B cell (primary cell): ENCODE measurements around the gene SLC7A9. TPM values are rescaled to one million over a fixed set of nuclear protein-coding genes. Genes with fewer than 3 reads are reported as not detected.

Experiments
- ATAC-seq: fragments of 200-7000 bp; cut with Tn5 transposase; one replicate; pipeline ENCODE4 v1.10.0; 2021; ENCODE audit warnings: low read depth, mild to moderate bottlenecking, moderate number of reproducible peaks, moderate library complexity
- CTCF ChIA-PET: fragments of 350-600 bp; sonication (Branson Sonifier 250); formaldehyde crosslinking; loops from one replicate; lab custom pipeline; 2021; ENCODE audit warnings: antibody characterized with exemption, inconsistent platforms; lab: Charles Lee
- POLR2A ChIA-PET: fragments of 350-600 bp; sonication (Branson Sonifier 250); formaldehyde crosslinking; loops from one replicate; lab custom pipeline; 2021; ENCODE audit warnings: antibody characterized with exemption; lab: Charles Lee
- DNase-seq: peaks from one replicate; pipeline ENCODE4 v3.0.0; 2013
- H2AFZ ChIP-seq: 2 replicates; pipeline ENCODE4 v1.6.1; 2012; ENCODE audit warnings: mild to moderate bottlenecking, low read depth, low read length; ENCODE audit not compliant: insufficient read depth, poor library complexity, severe bottlenecking
- H3K27ac ChIP-seq, 2 donors: 1 replicate in 1 of 2; 2 replicates in 1 of 2; pipeline ENCODE4 v1.5.1; 2012 to 2013; ENCODE audit warnings: low read length in 2 of 2, mild to moderate bottlenecking in 2 of 2, moderate library complexity in 1 of 2
- H3K27me3 ChIP-seq, 4 experiments: fragments of 200-600 bp in 1 of 4; sonication (generic) in 1 of 4; replicated peaks in 1 of 4; 1 replicate in 2 of 4; 2 replicates in 2 of 4; pipeline versions ENCODE4 v1.6.1 to v1.7.0; 2013 to 2016; ENCODE audit warnings: low read length in 3 of 4, mild to moderate bottlenecking in 2 of 4, mixed read lengths in 1 of 4, moderate library complexity in 1 of 4; ENCODE audit not compliant: insufficient read depth in 4 of 4, control insufficient read depth in 3 of 4; ENCODE audit errors: control extremely low read depth in 1 of 4
- H3K36me3 ChIP-seq, 2 experiments: replicated peaks in 1 of 2; 1 replicate in 1 of 2; 2 replicates in 1 of 2; pipeline versions ENCODE4 v1.6.1 to v1.7.1; 2013; ENCODE audit warnings: low read length in 1 of 2; ENCODE audit not compliant: insufficient read depth in 2 of 2, control insufficient read depth in 1 of 2; ENCODE audit errors: control extremely low read depth in 1 of 2, extremely low read depth in 1 of 2
- H3K4me1 ChIP-seq, 2 donors: fragments of 200-600 bp in 1 of 2; sonication (generic) in 1 of 2; 1 replicate in 1 of 2; 2 replicates in 1 of 2; pipeline versions ENCODE4 v1.5.1 to v1.6.1; 2013 to 2017; ENCODE audit warnings: low read length in 2 of 2; ENCODE audit not compliant: control insufficient read depth in 2 of 2, insufficient read depth in 2 of 2
- H3K4me2 ChIP-seq: replicated peaks from 2 replicates; pipeline ENCODE3; 2012; ENCODE audit warnings: mild to moderate bottlenecking, low read depth, low read length; ENCODE audit not compliant: poor library complexity, severe bottlenecking
- H3K4me3 ChIP-seq, 5 experiments: fragments of 200-600 bp in 1 of 5; sonication (generic) in 1 of 5; 1 replicate in 3 of 5; 2 replicates in 2 of 5; pipeline versions ENCODE4 v1.5.1 to v1.7.0; 2011 to 2016; ENCODE audit warnings: low read length in 4 of 5, mild to moderate bottlenecking in 4 of 5, low read depth in 2 of 5, control low read depth in 1 of 5, moderate library complexity in 1 of 5; ENCODE audit not compliant: insufficient read depth in 1 of 5; ENCODE audit errors: control extremely low read depth in 1 of 5, extremely low read depth in 1 of 5
- H3K79me2 ChIP-seq: fragments of 200-600 bp; sonication (generic); one replicate; pipeline ENCODE4 v1.6.0; 2016; ENCODE audit warnings: low read length; ENCODE audit not compliant: control insufficient read depth, insufficient read depth
- H3K9ac ChIP-seq: fragments of 200-600 bp; sonication (generic); 2 replicates; pipeline ENCODE4 v1.6.1; 2017; ENCODE audit warnings: mild to moderate bottlenecking, low read length, moderate library complexity
- H3K9me3 ChIP-seq, 3 donors: one replicate each; pipeline versions ENCODE4 v1.6.1 to v1.7.1; 2013; ENCODE audit warnings: low read length in 2 of 3; ENCODE audit not compliant: control insufficient read depth in 2 of 3, insufficient read depth in 1 of 3; ENCODE audit errors: control extremely low read depth in 1 of 3
- H4K20me1 ChIP-seq: 2 replicates; pipeline ENCODE4 v1.6.0; 2012; ENCODE audit warnings: mild to moderate bottlenecking, low read length; ENCODE audit not compliant: insufficient read depth, control insufficient read depth, poor library complexity, severe bottlenecking
- H3K27ac Mint-ChIP-seq: one replicate; pipeline ENCODE4 v1.8.0; 2021; ENCODE audit warnings: mixed read lengths
- H3K27me3 Mint-ChIP-seq: one replicate; pipeline ENCODE4 v1.8.0; 2021; ENCODE audit warnings: mixed read lengths
- H3K4me1 Mint-ChIP-seq: one replicate; pipeline ENCODE4 v1.8.0; 2021; ENCODE audit warnings: mixed read lengths
- H3K4me3 Mint-ChIP-seq: one replicate; pipeline ENCODE4 v1.8.0; 2021; ENCODE audit warnings: mixed read lengths
- H3K9me3 Mint-ChIP-seq: one replicate; pipeline ENCODE4 v1.8.0; 2022; ENCODE audit warnings: mixed read lengths; ENCODE audit not compliant: insufficient read depth
- CTCF ChIP-seq: fragments of 200-600 bp; IDR thresholded peaks from one replicate; pipeline ENCODE4 v1.8.0; 2022; ENCODE audit warnings: antibody characterized with exemption, mild to moderate bottlenecking
- EZH2 ChIP-seq: IDR thresholded peaks from 2 replicates; pipeline ENCODE4 v1.6.1; 2012; ENCODE audit warnings: borderline replicate concordance, low read depth, mild to moderate bottlenecking, moderate library complexity, low read length; ENCODE audit not compliant: insufficient read depth, poor library complexity, severe bottlenecking
- WGBS: methylation state at CpG from one replicate; pipeline ENCODE4 v1.1.5; 2013; ENCODE audit warnings: missing lambda C conversion rate; ENCODE audit not compliant: insufficient coverage; 5-methylcytosine and 5-hydroxymethylcytosine counted together
- intact Hi-C: fragments of 100-400 bp; cut with micrococcal nuclease; formaldehyde crosslinking; loops from one replicate; pipeline ENCODE4 v1.10.0; 2022
- polyA plus RNA-seq: library from polyadenylated mRNA; depleted of rRNA; stranded (reverse); fragments of >200 nt; gene quantifications from 2 replicates; pipeline ENCODE4 v1.2.3, GENCODE V29; 2012
- total RNA-seq, 2 donors: library from RNA; stranded (reverse); fragments of 120-200 nt in 1 of 2; gene quantifications; 1 replicate in 1 of 2; 2 replicates in 1 of 2; pipeline versions ENCODE4 v1.2.3 to v1.2.4, GENCODE V29; 2013 to 2022

The SLC7A9 gene
- total and polyA plus RNA-seq, 2 donors (not counting 1 experiment from before 2014, with no cell fraction given), result 0.19 to 0.62 TPM

DNA sequence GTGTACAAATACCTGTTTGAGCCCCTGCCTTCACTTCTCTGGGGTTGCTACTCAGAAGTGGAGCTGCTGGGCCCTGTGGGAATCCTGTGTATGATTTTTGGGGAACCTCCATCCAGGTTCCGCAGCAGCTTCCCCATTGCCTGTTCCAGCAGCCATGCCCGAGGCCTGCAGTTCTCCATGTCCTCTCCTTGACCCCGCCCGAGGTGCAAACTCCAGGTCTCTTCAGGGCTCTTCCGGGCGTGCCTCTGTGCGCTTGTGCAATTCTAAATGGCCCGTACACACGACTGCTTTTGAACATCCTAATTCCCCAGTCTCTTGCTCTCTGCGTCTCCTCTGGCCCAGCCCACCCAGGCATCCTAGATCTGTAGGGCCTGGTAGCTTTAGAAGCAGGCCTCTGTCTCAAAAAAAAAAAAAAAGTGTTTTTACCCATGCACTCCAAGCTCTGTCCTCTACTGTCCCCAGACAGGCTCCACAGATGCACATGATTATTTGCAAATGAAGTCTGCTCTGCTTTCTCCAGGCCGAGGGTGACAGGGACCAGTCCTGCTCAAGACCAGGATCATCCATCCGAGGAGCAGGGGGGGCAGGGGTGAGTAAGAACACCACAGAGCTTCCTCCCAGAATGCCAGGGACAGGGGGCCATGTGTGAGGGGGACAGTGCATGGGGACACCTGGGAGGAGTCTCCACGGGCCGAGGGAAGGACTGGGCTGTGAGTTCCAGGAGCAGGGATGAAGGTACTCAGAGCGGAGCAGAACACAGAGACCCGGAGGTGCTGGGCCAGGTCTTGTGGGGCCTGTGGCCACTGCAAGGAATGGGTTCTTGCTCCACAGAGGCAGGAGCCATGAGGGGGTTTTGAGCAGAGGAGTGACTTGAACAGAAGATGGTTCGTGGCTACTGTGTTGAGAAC lies 51.7 kb downstream of the SLC7A9 start:
- Mint-ChIP-seq H3K27ac (no peak overlapping the region), H3K4me1 (no peaks in the 10 kb centered on the region), H3K9me3 (no peaks in the 10 kb centered on the region), H3K27me3 (peaks cover 33% of the 10 kb centered on the region), H3K4me3 (no peak overlapping the region)
- intact Hi-C loops, result no loop called here
- Histone ChIP-seq H2AFZ (no peak overlapping the region), H3K9ac (no peak overlapping the region), H3K36me3 (no peaks in the 10 kb centered on the region), H3K27me3 (peaks cover 0 to 2% (median 0%) of the 10 kb centered on the region in 4 experiments), H3K4me3 (no peak overlapping the region), H3K4me1 (no peaks in the 10 kb centered on the region), H3K9me3 (no peaks in the 10 kb centered on the region), H3K4me2 (no peak overlapping the region), H3K27ac (no peak overlapping the region), H4K20me1 (no peaks in the 10 kb centered on the region), H3K79me2 (no peaks in the 10 kb centered on the region)
- CTCF ChIA-PET, result no interaction called here
- no peak for ATAC-seq
- POLR2A ChIA-PET, result no interaction called here
- 92% methylated on average over 17 of the region's 17 CpGs for WGBS
- TF ChIP-seq CTCF (no peak), EZH2 (no peak)
- no peak for DNase-seq

- no peaks in the 10 kb centered on the region for H3K9me3 Mint-ChIP-seq
- Histone ChIP-seq H4K20me1 (no peaks in the 10 kb centered on the region), H3K9me3 (no peaks in the 10 kb centered on the region), H2AFZ (no peak overlapping the region), H3K4me3 (no peak overlapping the region), H3K79me2 (no peaks in the 10 kb centered on the region), H3K27me3 (peaks cover 0 to 2% (median 0%) of the 10 kb centered on the region in 4 experiments), H3K4me1 (no peaks in the 10 kb centered on the region), H3K9ac (no peak overlapping the region), H3K4me2 (no peak overlapping the region), H3K36me3 (no peaks in the 10 kb centered on the region), H3K27ac (no peak overlapping the region)
- ChIA-PET POLR2A (no interaction called here), CTCF (no interaction called here)
- TF ChIP-seq CTCF (no peak), EZH2 (no peak)
- 47% methylated on average over 3 of the region's 7 CpGs for WGBS
- DNase-seq, result no peak
- intact Hi-C loops, result no loop called here
- H3K27me3 Mint-ChIP-seq, result peaks cover 32% of the 10 kb centered on the region
- no peaks in the 10 kb centered on the region for H3K4me1 Mint-ChIP-seq
- no peak for ATAC-seq
- H3K27ac Mint-ChIP-seq, result no peak overlapping the region
- no peak overlapping the region for H3K4me3 Mint-ChIP-seq
Observed at GRCh38 chr19:32816555-32817099, 52.9 kb downstream of the SLC7A9 start.
